Cardiac septum (tissue), 1 donor: Measurements from ENCODE around the gene AP3B2. TPM values are rescaled to one million over a fixed set of nuclear protein-coding genes. Genes with fewer than 3 reads are reported as not detected.
A peak's percentile ranks its signal among the peaks of the same experiment; 100 is the strongest.

ENCODE experiments used
- DNase-seq: peaks from one replicate; pipeline ENCODE4 v3.0.0-alpha.2; 2020; ENCODE audit warnings: low spot score
- intact Hi-C: fragments of 100-400 bp; cut with DNase I; formaldehyde crosslinking; loops from one replicate; pipeline ENCODE4 v1.14.0; 2022
- long read RNA-seq: library from polyadenylated mRNA; unstranded; transcript quantifications from one replicate; pipeline ENCODE4 v2.0.0, GENCODE V29; 2021
- total RNA-seq: library from RNA; stranded (reverse); fragmentation: NEBNext Ultra II Directional; extraction: Animal tissue kit (Norgen Biotek cat#: 25700); gene quantifications from one replicate; pipeline ENCODE4 v1.2.1, GENCODE V29; 2021
- donor health status: DM: no; HTN: no; CAD: no.

Gene AP3B2, protein sequence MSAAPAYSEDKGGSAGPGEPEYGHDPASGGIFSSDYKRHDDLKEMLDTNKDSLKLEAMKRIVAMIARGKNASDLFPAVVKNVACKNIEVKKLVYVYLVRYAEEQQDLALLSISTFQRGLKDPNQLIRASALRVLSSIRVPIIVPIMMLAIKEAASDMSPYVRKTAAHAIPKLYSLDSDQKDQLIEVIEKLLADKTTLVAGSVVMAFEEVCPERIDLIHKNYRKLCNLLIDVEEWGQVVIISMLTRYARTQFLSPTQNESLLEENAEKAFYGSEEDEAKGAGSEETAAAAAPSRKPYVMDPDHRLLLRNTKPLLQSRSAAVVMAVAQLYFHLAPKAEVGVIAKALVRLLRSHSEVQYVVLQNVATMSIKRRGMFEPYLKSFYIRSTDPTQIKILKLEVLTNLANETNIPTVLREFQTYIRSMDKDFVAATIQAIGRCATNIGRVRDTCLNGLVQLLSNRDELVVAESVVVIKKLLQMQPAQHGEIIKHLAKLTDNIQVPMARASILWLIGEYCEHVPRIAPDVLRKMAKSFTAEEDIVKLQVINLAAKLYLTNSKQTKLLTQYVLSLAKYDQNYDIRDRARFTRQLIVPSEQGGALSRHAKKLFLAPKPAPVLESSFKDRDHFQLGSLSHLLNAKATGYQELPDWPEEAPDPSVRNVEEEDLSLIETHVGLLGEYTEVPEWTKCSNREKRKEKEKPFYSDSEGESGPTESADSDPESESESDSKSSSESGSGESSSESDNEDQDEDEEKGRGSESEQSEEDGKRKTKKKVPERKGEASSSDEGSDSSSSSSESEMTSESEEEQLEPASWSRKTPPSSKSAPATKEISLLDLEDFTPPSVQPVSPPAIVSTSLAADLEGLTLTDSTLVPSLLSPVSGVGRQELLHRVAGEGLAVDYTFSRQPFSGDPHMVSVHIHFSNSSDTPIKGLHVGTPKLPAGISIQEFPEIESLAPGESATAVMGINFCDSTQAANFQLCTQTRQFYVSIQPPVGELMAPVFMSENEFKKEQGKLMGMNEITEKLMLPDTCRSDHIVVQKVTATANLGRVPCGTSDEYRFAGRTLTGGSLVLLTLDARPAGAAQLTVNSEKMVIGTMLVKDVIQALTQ
- 0.22 TPM for total RNA-seq
- long read RNA-seq: 0 reads

DNA sequence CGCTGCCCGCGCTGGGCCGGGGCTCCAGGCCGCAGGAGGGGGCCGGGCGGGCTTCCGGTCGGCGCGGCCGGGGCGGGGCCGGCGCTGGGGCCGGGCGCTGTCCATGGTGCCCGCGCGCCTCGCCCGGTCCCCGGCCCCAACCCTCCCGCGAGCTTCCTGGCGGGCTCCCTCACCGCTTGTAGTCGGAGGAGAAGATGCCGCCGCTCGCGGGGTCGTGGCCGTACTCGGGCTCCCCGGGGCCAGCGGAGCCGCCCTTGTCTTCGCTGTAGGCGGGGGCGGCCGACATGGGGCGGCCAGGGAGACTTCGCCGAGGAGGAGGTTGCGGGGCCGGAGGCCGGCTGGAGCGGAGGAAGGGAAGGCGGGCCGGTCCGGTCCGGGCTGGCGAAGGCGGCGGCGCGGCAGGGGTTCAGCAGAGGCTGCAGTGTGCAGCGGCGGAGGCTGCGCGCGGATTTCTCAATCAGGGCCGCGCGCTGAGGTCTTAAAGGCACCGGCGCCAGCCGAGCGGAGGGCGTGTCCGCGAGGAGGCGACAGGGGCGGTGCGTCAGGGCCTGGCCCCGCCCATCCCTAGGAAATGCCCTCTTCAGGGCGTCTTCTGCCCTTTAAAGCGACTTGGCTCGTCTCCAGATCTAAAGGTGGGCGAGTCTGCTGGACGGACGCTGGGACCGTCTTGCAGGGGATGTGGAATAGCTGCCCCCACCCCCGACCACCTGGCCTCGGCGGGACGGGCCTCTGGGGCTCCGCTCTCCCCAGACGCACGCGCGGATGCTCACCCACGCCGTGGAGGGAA lies at the start of gene AP3B2:
Gene AP3B2 (minus strand): TSS at position 455 of the 787 bp plus-strand sequence. CDS start 169 bp downstream, at position 286.
- peak; percentile 78 for DNase-seq

GRCh38 chr15:82751308-82751707 lies 41.6 kb upstream of the AP3B2 start:
- no peak for DNase-seq
- intact Hi-C loops: loop anchor here (2.0 kb wide), 1 partner anchor 47 kb away; no protein-coding TSS in a partner anchor

More for the DNA sequence above, at the start of gene AP3B2:
- intact Hi-C loops: no loop called here

DNA sequence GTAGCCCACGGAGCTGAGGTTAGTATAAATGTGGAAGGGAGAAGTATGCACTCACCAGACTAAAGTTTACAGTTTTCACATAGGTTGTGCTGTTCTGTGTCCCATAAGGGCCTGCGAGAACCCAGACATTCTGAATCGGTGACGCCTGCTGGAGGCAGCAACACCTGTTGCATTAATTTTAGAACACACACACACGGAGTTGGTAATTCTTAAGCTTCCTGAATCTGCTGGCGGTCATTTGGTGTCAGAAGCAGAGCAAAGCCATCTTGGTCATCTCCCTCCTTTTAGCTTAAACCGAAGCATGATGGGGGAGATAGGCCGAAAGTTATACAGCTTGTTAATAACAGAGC lies 41.1 kb upstream of the AP3B2 start:
- no peak for DNase-seq
- intact Hi-C loops: loop anchor here (1.0 to 2.0 kb wide), 2 partner anchors 48 to 211 kb away; partner anchors contain the start of gene RPS17

DNA sequence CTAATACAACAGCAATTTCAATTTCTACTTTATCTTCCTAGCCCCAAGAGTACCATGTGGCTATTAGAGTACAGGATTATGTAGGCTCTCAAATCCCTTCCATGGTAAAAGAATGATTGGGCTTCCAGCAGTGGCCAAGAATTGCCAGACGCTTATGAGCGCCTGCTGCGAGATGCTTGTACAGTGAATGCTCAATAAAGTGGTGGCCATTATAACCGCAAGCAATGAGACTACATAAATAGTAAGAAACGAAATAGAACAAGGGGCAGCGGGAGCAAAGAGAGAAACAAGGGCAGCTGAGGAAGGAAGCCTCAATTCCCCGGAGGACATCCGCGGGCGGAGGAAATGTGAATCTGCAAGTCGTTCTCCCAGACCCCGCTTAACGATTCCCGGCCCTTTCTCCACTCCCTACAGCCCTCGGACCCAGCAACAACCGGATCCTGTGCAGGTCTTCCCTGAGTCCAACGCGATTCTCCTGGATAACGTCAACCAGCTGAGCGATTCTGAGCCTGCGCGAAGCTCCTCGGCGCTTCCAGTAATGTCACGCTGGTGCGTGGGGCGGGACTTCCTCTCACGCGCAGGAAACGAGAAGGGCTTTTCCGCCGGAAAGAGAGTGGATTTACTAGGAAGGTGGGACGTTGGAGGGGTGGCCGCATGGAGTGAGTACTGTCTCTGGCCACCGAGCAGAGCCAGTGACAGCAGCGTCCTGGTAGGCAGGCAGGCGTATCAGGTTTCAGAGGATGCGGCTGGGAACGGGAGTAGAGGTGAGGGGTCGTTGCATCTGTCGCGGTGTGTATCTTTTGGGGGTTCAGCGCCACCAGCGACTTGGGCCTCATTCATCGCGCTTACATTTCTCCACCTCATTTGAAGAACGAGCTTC lies 40.5 kb upstream of the AP3B2 start:
- intact Hi-C loops: loop anchor here (1.0 to 2.0 kb wide), 2 partner anchors 49 to 210 kb away; partner anchors contain the start of gene RPS17
- peak; percentile 96 for DNase-seq

DNA sequence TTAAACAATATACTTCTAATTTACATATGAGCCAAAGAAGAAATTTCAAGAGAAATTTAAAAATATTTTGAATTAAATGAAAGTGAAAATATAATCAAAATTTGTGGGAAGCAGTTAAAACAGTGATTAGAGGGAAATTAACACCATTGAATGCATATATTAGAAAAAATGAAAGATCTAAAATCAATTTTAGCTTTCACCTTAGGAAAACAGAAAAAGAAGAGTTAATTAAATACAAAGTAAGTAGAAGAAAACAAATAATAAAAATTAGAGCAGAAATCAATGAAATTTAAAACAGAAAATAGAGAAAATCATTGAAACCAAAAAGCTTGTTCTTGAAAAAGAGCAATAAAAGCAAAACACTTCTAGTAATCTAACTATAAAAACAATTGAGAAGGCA lies 38.6 kb upstream of the AP3B2 start:
- intact Hi-C loops: no loop called here
- no peak for DNase-seq

DNA sequence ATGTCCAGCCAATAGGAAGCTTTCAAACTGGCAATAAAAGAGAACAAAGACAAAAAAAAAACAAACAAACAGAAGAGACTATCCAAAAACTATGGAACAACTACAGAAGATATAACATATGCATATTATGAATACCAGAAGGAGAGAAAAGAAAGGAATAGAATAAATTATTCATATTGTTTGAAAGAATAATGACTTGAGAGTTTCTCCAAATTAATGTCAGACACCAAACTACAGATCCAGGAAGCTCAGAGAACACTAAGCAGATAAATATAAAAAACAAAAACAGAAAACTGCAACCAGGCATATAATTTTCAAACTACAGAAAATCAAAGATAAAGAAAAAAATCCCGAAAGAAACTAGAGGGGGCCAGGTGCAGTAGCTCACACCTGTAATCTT lies 34.1 kb upstream of the AP3B2 start:
- DNase-seq: no peak
- intact Hi-C loops: no loop called here

DNA sequence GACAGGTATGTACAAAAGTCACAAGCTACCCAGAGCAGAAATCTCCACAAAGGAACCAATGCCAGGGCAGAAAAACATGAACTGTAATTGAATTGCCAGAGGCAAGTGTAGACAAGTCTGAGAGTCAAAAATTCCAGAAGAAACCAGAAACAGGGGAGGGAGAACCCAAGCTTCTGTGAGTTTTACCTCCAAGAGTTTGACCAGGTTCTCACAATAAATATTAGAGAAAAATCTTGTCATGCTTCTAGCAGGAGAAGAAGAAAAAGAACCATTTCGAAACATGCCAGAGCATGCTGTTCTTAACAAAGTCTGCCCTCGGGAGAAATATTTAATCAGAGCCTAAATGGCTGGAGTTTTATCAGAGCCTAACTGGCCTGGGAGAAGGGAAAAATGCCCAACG lies 32.5 kb upstream of the AP3B2 start:
- no peak for DNase-seq
- intact Hi-C loops: no loop called here

GRCh38 chr15:82739086-82739485 lies 29.4 kb upstream of the AP3B2 start:
- DNase-seq: no peak
- intact Hi-C loops: no loop called here

GRCh38 chr15:82737975-82738374 lies 28.3 kb upstream of the AP3B2 start:
- intact Hi-C loops: no loop called here
- no peak for DNase-seq

DNA sequence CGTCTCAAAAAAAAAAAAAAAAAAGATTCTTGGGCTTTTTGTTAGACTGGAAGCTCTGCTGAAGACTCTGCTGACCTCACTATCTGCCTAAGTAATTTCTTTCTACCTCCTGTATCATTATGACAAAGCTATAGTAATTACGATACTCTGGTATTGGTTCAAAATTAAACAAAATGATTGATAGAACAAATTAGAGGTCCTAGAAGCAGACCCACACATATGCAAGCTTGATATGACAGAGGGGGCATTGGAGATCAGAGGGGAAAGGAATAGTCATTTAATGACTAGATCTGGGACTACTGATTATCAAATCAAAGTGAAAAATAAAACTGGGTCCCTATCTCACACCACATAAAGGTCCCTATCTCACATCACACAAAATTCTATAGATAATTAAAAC lies 21.9 kb upstream of the AP3B2 start:
- intact Hi-C loops: no loop called here
- DNase-seq: no peak

- intact Hi-C loops: no loop called here
- DNase-seq: no peak
Measured at GRCh38 chr15:82730022-82730530, 20.4 kb upstream of the AP3B2 start.

GRCh38 chr15:82726816-82727215 lies 17.1 kb upstream of the AP3B2 start:
- intact Hi-C loops: no loop called here
- DNase-seq: no peak

DNA sequence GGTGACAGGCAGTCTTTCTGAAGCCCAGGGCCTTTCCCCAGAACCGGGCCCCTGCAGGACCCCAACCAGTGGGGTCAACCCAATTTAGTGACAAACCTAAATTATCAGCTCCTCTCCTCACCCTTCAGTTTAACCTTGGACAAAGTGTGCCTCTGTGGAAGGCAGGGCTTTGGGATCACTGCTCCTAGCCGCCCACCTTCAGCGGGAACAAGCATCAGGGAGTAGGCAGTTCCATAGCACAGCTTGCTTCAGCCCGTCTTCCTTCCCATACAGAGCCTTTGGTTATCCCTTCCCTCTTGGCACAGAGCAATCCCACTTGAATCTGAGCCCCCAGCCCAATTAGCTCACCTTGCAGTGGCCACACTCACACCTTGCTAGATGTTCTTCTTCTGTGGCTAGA lies 5.3 kb upstream of the AP3B2 start:
- peak; percentile 5 for DNase-seq
- intact Hi-C loops: no loop called here

DNA sequence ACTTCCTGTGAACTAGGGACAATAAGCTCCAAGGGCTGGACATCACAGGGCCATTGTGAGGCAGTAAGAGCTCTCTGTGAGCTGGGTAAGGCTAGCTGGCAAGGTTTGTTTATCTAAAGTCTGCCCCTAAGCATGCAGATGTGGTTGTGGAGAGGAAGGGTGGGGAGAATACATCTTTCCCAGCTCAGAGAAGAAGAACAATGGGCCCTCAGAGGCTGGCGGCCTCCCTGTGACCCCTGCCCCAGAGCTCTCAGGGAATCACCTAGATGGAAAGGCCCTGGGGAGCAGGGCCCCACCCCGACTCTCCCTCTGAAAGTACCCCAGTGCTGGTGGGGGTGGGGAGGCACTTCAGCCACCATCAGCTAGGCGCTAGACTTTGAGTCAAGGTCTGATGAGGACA lies 4.3 kb upstream of the AP3B2 start:
- intact Hi-C loops: no loop called here
- no peak for DNase-seq

- DNase-seq: no peak
- intact Hi-C loops: no loop called here
Measured at GRCh38 chr15:82712036-82712435, 2.4 kb upstream of the AP3B2 start.

DNA sequence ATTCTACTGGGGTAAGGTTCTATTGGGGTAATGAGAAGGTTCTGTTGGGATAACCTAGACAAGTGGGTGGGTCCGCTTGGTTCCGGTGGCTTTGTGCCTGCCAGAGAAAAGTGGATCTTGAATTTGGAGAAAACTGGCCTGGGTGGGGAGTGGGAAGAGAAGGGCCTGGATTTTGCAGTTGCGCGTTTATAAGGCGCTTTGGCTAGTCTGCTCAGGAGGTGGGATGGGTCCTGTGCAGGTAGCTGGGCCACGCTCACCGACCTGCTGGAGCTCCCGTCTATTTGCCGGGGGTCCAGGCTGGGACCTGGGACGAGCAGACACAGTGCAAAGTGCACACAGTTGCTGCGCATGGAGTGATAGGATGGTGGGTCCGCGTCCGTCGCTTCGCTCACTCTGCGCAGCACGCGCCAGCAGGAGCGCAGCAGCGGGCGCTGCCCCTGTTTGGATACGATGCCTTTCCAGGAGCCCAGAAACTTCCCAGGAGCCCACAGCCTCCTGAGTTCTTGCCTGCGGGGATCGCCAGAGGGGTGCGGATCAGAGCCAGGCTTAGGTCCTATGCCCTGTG lies 1.3 kb upstream of the AP3B2 start:
- intact Hi-C loops: no loop called here

GRCh38 chr15:82710208-82710555 lies 507 bp upstream of the AP3B2 start:
- DNase-seq: no peak
- intact Hi-C loops: no loop called here

More for the DNA sequence above, 1.3 kb upstream of the AP3B2 start:
- DNase-seq: peak; percentile 75

GRCh38 chr15:82709081-82709420 lies 624 bp downstream of the AP3B2 start:
- intact Hi-C loops: no loop called here
- no peak for DNase-seq
